Effector CD4-positive, alpha-beta T cell (primary cell): ENCODE results near the gene CENPW. TPM values are rescaled to one million over a fixed set of nuclear protein-coding genes. Genes with fewer than 3 reads are reported as not detected.

Experiments
- DNase-seq: peaks from one replicate; pipeline ENCODE4 v3.0.0-alpha.2; 2020
- total RNA-seq: gene quantifications from one replicate; lab custom pipeline; 2026; lab: John Stamatoyannopoulos, UW

The CENPW gene
- total RNA-seq = not detected

- DNase-seq = peak; percentile 62
Measured at GRCh38 chr6:126339796-126340609, at the start of gene CENPW. Gene CENPW, plus strand, starts transcription at chr6:126340115. Its CDS starts 159 bp downstream, at chr6:126340274.

- DNase-seq = no peak
Measured at GRCh38 chr6:126293891-126294524, 45.9 kb upstream of the CENPW start.

GRCh38 chr6:126300126-126300525 is 39.8 kb upstream of the CENPW start:
- DNase-seq = no peak

GRCh38 chr6:126300735-126301134 is 39.2 kb upstream of the CENPW start:
- DNase-seq = no peak

GRCh38 chr6:126302191-126302590 is 37.7 kb upstream of the CENPW start:
- DNase-seq = no peak

- no peak for DNase-seq
Measured at GRCh38 chr6:126307849-126308248, 32.1 kb upstream of the CENPW start.

GRCh38 chr6:126308362-126308761 is 31.6 kb upstream of the CENPW start:
- no peak for DNase-seq

GRCh38 chr6:126312013-126312665 is 27.8 kb upstream of the CENPW start:
- DNase-seq = no peak

GRCh38 chr6:126313941-126314340 is 26.0 kb upstream of the CENPW start:
- no peak for DNase-seq

- no peak for DNase-seq
Measured at GRCh38 chr6:126318797-126319196, 21.1 kb upstream of the CENPW start.

GRCh38 chr6:126333729-126334128 is 6.2 kb upstream of the CENPW start:
- no peak for DNase-seq

GRCh38 chr6:126335210-126335609 is 4.7 kb upstream of the CENPW start:
- no peak for DNase-seq

GRCh38 chr6:126337323-126337722 is 2.6 kb upstream of the CENPW start:
- no peak for DNase-seq

GRCh38 chr6:126341126-126341525 is 1.2 kb downstream of the CENPW start:
- DNase-seq = no peak

- DNase-seq = no peak
Measured at GRCh38 chr6:126344181-126344580, 4.3 kb downstream of the CENPW start.

- DNase-seq = no peak
Measured at GRCh38 chr6:126351960-126352359, 12.0 kb downstream of the CENPW start.

GRCh38 chr6:126352514-126352913 is 12.6 kb downstream of the CENPW start:
- no peak for DNase-seq

- DNase-seq = no peak
Measured at GRCh38 chr6:126356526-126356925, 16.6 kb downstream of the CENPW start.

- no peak for DNase-seq
Measured at GRCh38 chr6:126359936-126360537, 20.1 kb downstream of the CENPW start.

GRCh38 chr6:126361832-126362440 is 22.0 kb downstream of the CENPW start:
- no peak for DNase-seq

- DNase-seq = no peak
Measured at GRCh38 chr6:126367849-126368248, 27.9 kb downstream of the CENPW start.

- DNase-seq = no peak
Measured at GRCh38 chr6:126372626-126373025, 32.7 kb downstream of the CENPW start.

GRCh38 chr6:126373344-126373743 is 33.4 kb downstream of the CENPW start:
- no peak for DNase-seq
